GM12878 (cell line): ENCODE data around the gene NPPB. TPM values are rescaled to one million over a fixed set of nuclear protein-coding genes. Genes with fewer than 3 reads are reported as not detected.
A peak's percentile ranks its signal among the peaks of the same experiment; 100 is the strongest.

Experiments used
- ATF2 ChIP-seq: IDR thresholded peaks from 2 replicates; pipeline ENCODE4 v1.6.1; 2012; ENCODE audit warnings: low read length, inconsistent platforms
- ATF3 ChIP-seq: IDR thresholded peaks from 2 replicates; pipeline ENCODE4 v1.6.1; 2011; ENCODE audit warnings: low read depth, mild to moderate bottlenecking, low read length, moderate library complexity, borderline replicate concordance; ENCODE audit errors: extremely low read depth
- ATF7 ChIP-seq: fragments of 450-650 bp; IDR thresholded peaks from 2 replicates; pipeline ENCODE4 v1.6.1; 2016; ENCODE audit warnings: low read depth, mild to moderate bottlenecking
- CBX3 ChIP-seq: fragments of 200-600 bp; sonication (generic); IDR thresholded peaks from 2 replicates; pipeline ENCODE4 v1.6.1; 2016; ENCODE audit warnings: low read depth, borderline replicate concordance
- E2F8 ChIP-seq: fragments of 450-650 bp; IDR thresholded peaks from 2 replicates; pipeline ENCODE4 v1.6.1; 2018; ENCODE audit warnings: mild to moderate bottlenecking, low read depth, moderate library complexity; ENCODE audit not compliant: partially characterized antibody
- FOXK2 ChIP-seq: fragments of 450-650 bp; IDR thresholded peaks from 2 replicates; pipeline ENCODE4 v1.6.1; 2017; ENCODE audit warnings: mild to moderate bottlenecking, moderate library complexity
- IRF4 ChIP-seq: IDR thresholded peaks from 2 replicates; pipeline ENCODE4 v1.6.1; 2011; ENCODE audit warnings: low read depth, low read length
- IRF5 ChIP-seq: fragments of 450-650 bp; IDR thresholded peaks from 2 replicates; pipeline ENCODE4 v1.6.1; 2017; ENCODE audit warnings: borderline replicate concordance
- KDM1A ChIP-seq: fragments of 200-600 bp; sonication (generic); IDR thresholded peaks from 2 replicates; pipeline ENCODE4 v1.6.1; 2016; ENCODE audit warnings: borderline replicate concordance
- MLLT1 ChIP-seq: fragments of 450-650 bp; IDR thresholded peaks from 2 replicates; pipeline ENCODE4 v1.6.1; 2016; ENCODE audit warnings: mild to moderate bottlenecking
- NFYA ChIP-seq: IDR thresholded peaks from 2 replicates; pipeline ENCODE4 v1.6.1; 2011; ENCODE audit warnings: low read depth, mild to moderate bottlenecking, low read length, improper control_type of control experiment, borderline replicate concordance
- NR2F1 ChIP-seq: fragments of 450-650 bp; conservative IDR thresholded peaks from 2 replicates; pipeline ENCODE4 v1.6.1; 2017; ENCODE audit warnings: mild to moderate bottlenecking
- PAX8 ChIP-seq: fragments of 450-650 bp; IDR thresholded peaks from 2 replicates; pipeline ENCODE4 v1.6.1; 2017; ENCODE audit warnings: mild to moderate bottlenecking, moderate library complexity
- PBX3 ChIP-seq: IDR thresholded peaks from 2 replicates; pipeline ENCODE4 v1.6.1; 2011; ENCODE audit warnings: mild to moderate bottlenecking, low read depth, low read length, moderate library complexity; ENCODE audit not compliant: insufficient replicate concordance
- PML ChIP-seq: IDR thresholded peaks from 2 replicates; pipeline ENCODE4 v1.6.1; 2012; ENCODE audit warnings: low read length, inconsistent platforms
- POLR2A ChIP-seq: IDR thresholded peaks from 2 replicates; pipeline ENCODE4 v1.6.1; 2011; ENCODE audit warnings: low read depth, mild to moderate bottlenecking, low read length
- STAT3 ChIP-seq: IDR thresholded peaks from 2 replicates; pipeline ENCODE4 v1.6.1; 2011; ENCODE audit warnings: low read depth, low read length, improper control_type of control experiment
- TCF12 ChIP-seq: IDR thresholded peaks from 2 replicates; pipeline ENCODE4 v1.6.1; 2011; ENCODE audit warnings: low read depth, mild to moderate bottlenecking, low read length
- ZBTB33 ChIP-seq: fragments of 450-650 bp; IDR thresholded peaks from 2 replicates; pipeline ENCODE4 v1.6.1; 2017; ENCODE audit warnings: mild to moderate bottlenecking
- ZNF24 ChIP-seq: fragments of 450-650 bp; IDR thresholded peaks from 2 replicates; pipeline ENCODE4 v1.6.1; 2017; ENCODE audit warnings: antibody characterized with exemption, mild to moderate bottlenecking
- ZNF274 ChIP-seq: IDR thresholded peaks from one replicate; pipeline ENCODE4 v1.8.0; 2011; ENCODE audit not compliant: insufficient read length, insufficient read depth
- polyA plus RNA-seq, 11 experiments: library from polyadenylated mRNA; depleted of rRNA in 4 of 11; unstranded in 6 of 11; stranded (reverse) in 5 of 11; fragments of >200 nt; fragmentation: Nextera tagmentation in 4 of 11; fragmentation: Illumina TruSeq in 1 of 11; extraction: Ambion mirVana in 4 of 11; extraction: Trizol in 1 of 11; gene quantifications; 1 replicate in 1 of 11; 2 replicates in 10 of 11; pipeline versions ENCODE4 v1.2.1 to v1.2.3, GENCODE V29; 2011 to 2016; ENCODE audit warnings: inconsistent platforms in 2 of 11, missing spikeins in 2 of 11, low read depth in 1 of 11
- total RNA-seq, 4 experiments: library from RNA; depleted of rRNA in 3 of 4; stranded (reverse); fragments of >200 nt in 3 of 4; fragmentation: Illumina TruSeq in 1 of 4; extraction: Trizol in 1 of 4; gene quantifications; 2 replicates each; pipeline versions ENCODE4 v1.2.1 to v1.2.3, GENCODE V29; 2013 to 2021

The NPPB gene
- total and polyA plus RNA-seq, 10 of the 15 experiments (the other 5 are each of a cell fraction or from before 2014, with no cell fraction given), result not detected

- TF ChIP-seq PBX3 (peak; percentile 80), POLR2A (peak; percentile 98), IRF4 (peak; percentile 8; the same call in 1 of the 2 replicates), IRF5 (peak; percentile 29; the same call in 1 of the 2 replicates), ATF7 (peak; percentile 86), ZNF274 (no peak), STAT3 (peak; percentile 100), FOXK2 (peak; percentile 50; the same call in 1 of the 2 replicates), ATF2 (peak; percentile 100), NR2F1 (peak; percentile 81), ATF3 (no peak), KDM1A (no peak), ZNF24 (peak; percentile 92), PML (peak; percentile 100), CBX3 (no peak), NFYA (no peak), PAX8 (peak; percentile 98), MLLT1 (peak; percentile 97), ZBTB33 (peak; percentile 60), E2F8 (peak; percentile 59), TCF12 (peak; percentile 91)
These were observed 49.4 kb upstream of the NPPB start (continued) for GRCh38 chr1:11908095-11908675.
